Osteoblast (primary cell): ENCODE results near the gene HPSE2. TPM values are rescaled to one million over a fixed set of nuclear protein-coding genes. Genes with fewer than 3 reads are reported as not detected.

ENCODE experiments used
- DNase-seq: peaks from one replicate; pipeline ENCODE4 v3.0.0; 2011; ENCODE audit warnings: low spot score, mixed read lengths; ENCODE audit not compliant: insufficient read length; ENCODE audit errors: missing footprints
- H2AFZ ChIP-seq: 2 replicates; pipeline ENCODE4 v1.6.0; 2011; ENCODE audit warnings: mild to moderate bottlenecking, low read length
- H3K27ac ChIP-seq: 2 replicates; pipeline ENCODE4 v1.5.1; 2011; ENCODE audit warnings: mild to moderate bottlenecking, low read depth, low read length, moderate library complexity
- H3K27me3 ChIP-seq: 2 replicates; pipeline ENCODE4 v1.6.0; 2012; ENCODE audit warnings: mild to moderate bottlenecking, control low read depth, inconsistent platforms, low read length, moderate library complexity; ENCODE audit not compliant: insufficient read depth
- H3K36me3 ChIP-seq: 2 replicates; pipeline ENCODE4 v1.5.1; 2011; ENCODE audit warnings: mild to moderate bottlenecking, low read length, control low read depth, moderate library complexity; ENCODE audit not compliant: insufficient read depth
- H3K4me1 ChIP-seq: 2 replicates; pipeline ENCODE4 v1.5.1; 2011; ENCODE audit warnings: mild to moderate bottlenecking, low read length, control low read depth, moderate library complexity; ENCODE audit not compliant: insufficient read depth
- H3K4me2 ChIP-seq: 2 replicates; pipeline ENCODE4 v1.6.0; 2011; ENCODE audit warnings: mild to moderate bottlenecking, low read length; ENCODE audit not compliant: insufficient read depth
- H3K4me3 ChIP-seq: fragments of 200-600 bp; sonication (generic); 3 replicates; pipeline ENCODE4 v1.5.1; 2012; ENCODE audit warnings: mild to moderate bottlenecking, low read length, inconsistent platforms; ENCODE audit not compliant: insufficient read depth
- H3K79me2 ChIP-seq: 2 replicates; pipeline ENCODE4 v1.6.0; 2012; ENCODE audit warnings: mild to moderate bottlenecking, low read length, control low read depth, inconsistent platforms; ENCODE audit not compliant: insufficient read depth
- H3K9me3 ChIP-seq: 2 replicates; pipeline ENCODE4 v1.5.1; 2011; ENCODE audit warnings: low read depth, low read length, control low read depth
- H4K20me1 ChIP-seq: 2 replicates; pipeline ENCODE4 v1.6.0; 2012; ENCODE audit warnings: mild to moderate bottlenecking, low read length, control low read depth; ENCODE audit not compliant: insufficient read depth
- total RNA-seq: library from RNA; depleted of rRNA; stranded (reverse); fragments of >200 nt; gene quantifications from 2 replicates; pipeline ENCODE4 v1.2.3, GENCODE V29; 2012
- TF ChIP-seq, protein P1 (sequence below): IDR thresholded peaks from 2 replicates; pipeline ENCODE4 v1.5.1; 2011; ENCODE audit warnings: mild to moderate bottlenecking, low read depth, low read length, moderate library complexity; ENCODE audit errors: extremely low read depth

HPSE2 gene
- total RNA-seq, 1 donor, result not detected

DNA sequence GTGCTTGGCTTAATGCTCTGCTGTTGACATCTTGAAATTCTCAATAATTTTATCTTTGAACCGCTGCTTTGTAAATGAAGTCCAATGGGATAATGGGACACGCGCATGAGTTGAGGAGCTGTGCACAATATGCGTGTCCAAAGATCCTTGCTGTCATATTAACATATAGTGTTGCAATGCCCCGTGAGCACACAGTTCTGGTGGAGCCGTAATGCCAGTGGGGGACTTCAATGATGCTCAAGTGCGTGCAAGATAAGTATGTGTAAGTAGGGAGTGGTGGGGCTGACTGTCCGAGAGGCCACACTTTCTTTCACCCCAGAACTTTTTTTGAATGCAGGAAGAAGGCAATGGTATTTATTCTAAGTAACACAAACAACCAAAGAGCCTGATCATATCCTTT, 711.5 kb downstream of the HPSE2 start:
- H3K27me3 ChIP-seq, result peaks cover 4% of the 10 kb centered on the region
- TF ChIP-seq, protein P1, sequence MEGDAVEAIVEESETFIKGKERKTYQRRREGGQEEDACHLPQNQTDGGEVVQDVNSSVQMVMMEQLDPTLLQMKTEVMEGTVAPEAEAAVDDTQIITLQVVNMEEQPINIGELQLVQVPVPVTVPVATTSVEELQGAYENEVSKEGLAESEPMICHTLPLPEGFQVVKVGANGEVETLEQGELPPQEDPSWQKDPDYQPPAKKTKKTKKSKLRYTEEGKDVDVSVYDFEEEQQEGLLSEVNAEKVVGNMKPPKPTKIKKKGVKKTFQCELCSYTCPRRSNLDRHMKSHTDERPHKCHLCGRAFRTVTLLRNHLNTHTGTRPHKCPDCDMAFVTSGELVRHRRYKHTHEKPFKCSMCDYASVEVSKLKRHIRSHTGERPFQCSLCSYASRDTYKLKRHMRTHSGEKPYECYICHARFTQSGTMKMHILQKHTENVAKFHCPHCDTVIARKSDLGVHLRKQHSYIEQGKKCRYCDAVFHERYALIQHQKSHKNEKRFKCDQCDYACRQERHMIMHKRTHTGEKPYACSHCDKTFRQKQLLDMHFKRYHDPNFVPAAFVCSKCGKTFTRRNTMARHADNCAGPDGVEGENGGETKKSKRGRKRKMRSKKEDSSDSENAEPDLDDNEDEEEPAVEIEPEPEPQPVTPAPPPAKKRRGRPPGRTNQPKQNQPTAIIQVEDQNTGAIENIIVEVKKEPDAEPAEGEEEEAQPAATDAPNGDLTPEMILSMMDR, result no peak
- H4K20me1 ChIP-seq, result no peaks in the 10 kb centered on the region
- no peak overlapping the region for H3K27ac ChIP-seq
- no peak overlapping the region for H3K4me3 ChIP-seq
- no peak overlapping the region for H3K4me2 ChIP-seq
- no peak for DNase-seq
- no peak overlapping the region for H2AFZ ChIP-seq
- peaks cover 7% of the 10 kb centered on the region for H3K4me1 ChIP-seq
- no peaks in the 10 kb centered on the region for H3K9me3 ChIP-seq
- H3K79me2 ChIP-seq, result no peaks in the 10 kb centered on the region
- no peaks in the 10 kb centered on the region for H3K36me3 ChIP-seq

DNA sequence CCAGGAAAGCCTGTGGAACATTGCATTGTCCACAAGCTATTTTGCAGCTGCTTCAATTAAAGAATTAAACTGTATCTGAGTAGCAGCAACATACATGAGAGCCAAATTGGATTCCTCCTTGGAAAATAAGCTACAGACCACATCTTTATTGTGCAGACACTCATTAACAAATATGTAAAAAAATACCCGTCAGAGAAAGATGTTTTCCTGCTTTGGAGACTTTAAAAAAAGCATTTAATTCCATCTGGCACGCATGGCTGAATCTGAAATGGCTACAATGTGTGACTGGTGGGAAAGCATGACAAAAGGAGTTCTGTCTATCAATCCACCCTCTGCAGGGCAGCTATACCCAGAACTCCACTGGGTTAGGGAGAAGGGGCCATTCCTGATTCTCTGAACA, 715.8 kb downstream of the HPSE2 start:
- TF ChIP-seq, protein P1, result no peak
- no peaks in the 10 kb centered on the region for H3K79me2 ChIP-seq
- no peaks in the 10 kb centered on the region for H3K36me3 ChIP-seq
- no peaks in the 10 kb centered on the region for H3K9me3 ChIP-seq
- H3K4me3 ChIP-seq, result no peak overlapping the region
- H3K27ac ChIP-seq, result no peak overlapping the region
- H3K4me2 ChIP-seq, result no peak overlapping the region
- no peaks in the 10 kb centered on the region for H3K4me1 ChIP-seq
- peaks cover 5% of the 10 kb centered on the region for H3K27me3 ChIP-seq
- H2AFZ ChIP-seq, result no peak overlapping the region
- no peak for DNase-seq
- H4K20me1 ChIP-seq, result no peaks in the 10 kb centered on the region

DNA sequence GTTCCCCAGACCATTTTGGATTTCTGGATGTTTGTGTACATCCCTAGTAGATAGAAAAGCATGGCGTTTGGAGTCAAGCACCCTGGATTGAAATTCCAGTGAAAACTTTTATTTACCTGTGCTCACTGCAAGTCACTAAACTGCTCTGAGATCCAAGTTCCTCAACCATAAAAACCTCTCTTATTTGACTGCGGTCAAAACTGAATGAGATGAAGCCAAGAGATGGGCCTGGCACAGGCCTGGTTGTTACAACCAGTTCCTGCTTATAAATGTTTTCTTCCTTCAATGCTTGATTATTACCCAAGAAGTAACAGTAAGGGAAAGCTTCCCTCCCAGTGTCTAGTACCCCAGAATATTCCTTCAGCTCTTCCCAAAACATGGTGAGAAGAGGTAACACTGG, 718.0 kb downstream of the HPSE2 start:
- TF ChIP-seq, protein P1, result no peak
- Histone ChIP-seq H2AFZ (no peak overlapping the region), H3K36me3 (no peaks in the 10 kb centered on the region), H4K20me1 (no peaks in the 10 kb centered on the region), H3K4me2 (no peak overlapping the region), H3K27ac (no peak overlapping the region), H3K9me3 (no peaks in the 10 kb centered on the region), H3K27me3 (peaks cover 5% of the 10 kb centered on the region), H3K4me3 (no peak overlapping the region), H3K4me1 (no peaks in the 10 kb centered on the region), H3K79me2 (no peaks in the 10 kb centered on the region)
- no peak for DNase-seq

DNA sequence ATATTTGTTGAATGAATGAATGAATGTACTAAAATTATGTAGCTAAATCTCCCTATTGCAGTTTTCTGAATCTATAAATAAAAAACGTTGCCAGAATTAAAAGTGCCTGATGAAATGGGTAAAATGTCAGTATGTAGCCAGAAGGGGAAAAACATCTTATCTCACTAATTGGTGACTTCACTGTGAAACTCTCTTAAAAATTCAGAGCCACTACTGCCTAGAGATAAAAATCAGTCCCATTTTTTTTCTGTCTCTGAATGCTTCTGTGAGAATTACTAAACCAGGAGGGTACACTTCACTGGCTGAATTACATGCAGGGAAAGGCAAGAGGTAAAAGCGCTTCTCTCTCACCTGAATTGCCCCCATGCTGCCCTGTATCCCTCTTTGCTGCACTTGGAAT, 719.3 kb downstream of the HPSE2 start:
- no peaks in the 10 kb centered on the region for H4K20me1 ChIP-seq
- H3K27ac ChIP-seq, result no peak overlapping the region
- H2AFZ ChIP-seq, result no peak overlapping the region
- H3K4me1 ChIP-seq, result no peaks in the 10 kb centered on the region
- TF ChIP-seq, protein P1, result no peak
- DNase-seq, result no peak
- H3K4me2 ChIP-seq, result no peak overlapping the region
- H3K4me3 ChIP-seq, result no peak overlapping the region
- no peaks in the 10 kb centered on the region for H3K36me3 ChIP-seq
- H3K79me2 ChIP-seq, result no peaks in the 10 kb centered on the region
- H3K9me3 ChIP-seq, result no peaks in the 10 kb centered on the region
- peaks cover 5% of the 10 kb centered on the region for H3K27me3 ChIP-seq
